Heart right ventricle (tissue), 16 donors: ENCODE results near the gene SHB. TPM values are rescaled to one million over a fixed set of nuclear protein-coding genes. Genes with fewer than 3 reads are reported as not detected.

ENCODE experiments used
- ATAC-seq, 8 donors: fragments of 200-7000 bp; cut with Tn5 transposase; one replicate each; pipeline ENCODE4 v1.9.1; 2020; ENCODE audit warnings: mild to moderate bottlenecking in 8 of 8, moderate library complexity in 8 of 8, moderate number of reproducible peaks in 1 of 8
- DNase-seq, 2 donors: peaks; one replicate each; pipeline ENCODE4 v3.0.0-alpha.2; 2020
- H3K27ac ChIP-seq, 10 donors: fragments of 200-600 bp; sonication (generic) in 2 of 10; one replicate each; pipeline versions ENCODE4 v1.5.0 to v1.8.0; 2020 to 2022; ENCODE audit warnings: mild to moderate bottlenecking in 3 of 10
- H3K27me3 ChIP-seq, 7 donors: fragments of 200-600 bp; one replicate each; pipeline ENCODE4 v1.8.0; 2021 to 2022; ENCODE audit warnings: mild to moderate bottlenecking in 2 of 7
- H3K36me3 ChIP-seq, 9 donors: fragments of 200-600 bp; sonication (generic) in 1 of 9; one replicate each; pipeline versions ENCODE4 v1.5.0 to v1.8.0; 2020 to 2022; ENCODE audit warnings: mild to moderate bottlenecking in 2 of 9
- H3K4me1 ChIP-seq, 9 donors: fragments of 200-600 bp; sonication (generic) in 1 of 9; one replicate each; pipeline versions ENCODE4 v1.5.0 to v1.8.0; 2020 to 2022; ENCODE audit warnings: mild to moderate bottlenecking in 4 of 9
- H3K4me3 ChIP-seq, 10 donors: fragments of 200-600 bp; sonication (generic) in 2 of 10; one replicate each; pipeline versions ENCODE4 v1.5.0 to v1.8.0; 2020 to 2022; ENCODE audit warnings: mild to moderate bottlenecking in 7 of 10, moderate library complexity in 2 of 10
- H3K9me3 ChIP-seq, 11 donors: fragments of 200-600 bp in 10 of 11; sonication (generic) in 2 of 11; one replicate each; pipeline versions ENCODE4 v1.5.0 to v1.8.0; 2013 to 2022; ENCODE audit warnings: mild to moderate bottlenecking in 2 of 11, control low read depth in 1 of 11, moderate library complexity in 1 of 11
- WGBS, 2 donors: extraction: QIAGEN DNeasy Blood & Tissue Kit; methylation state at CpG; one replicate each; pipeline ENCODE4 v1.1.7; 2013; ENCODE audit warnings: inconsistent platforms in 1 of 2; 5-methylcytosine and 5-hydroxymethylcytosine counted together
- intact Hi-C, 10 donors: fragments of 100-400 bp; cut with DNase I; formaldehyde crosslinking; loops; one replicate each; pipeline versions ENCODE4 v1.11.1 to v1.14.2; 2022
- polyA plus RNA-seq, 2 donors: library from polyadenylated mRNA; stranded (reverse); fragments of 200-250 nt; gene quantifications; one replicate each; pipeline ENCODE4 v1.2.3, GENCODE V29; 2013
- total RNA-seq, 10 donors: library from RNA; stranded (reverse); fragmentation: NEBNext Ultra II Directional in 3 of 10; extraction: Animal tissue kit (Norgen Biotek cat#: 25700) in 3 of 10; gene quantifications; one replicate each; pipeline versions ENCODE4 v1.2.1 to v1.2.4, GENCODE V29; 2021 to 2023
- TF ChIP-seq, protein P1 (sequence below), 9 donors: fragments of 200-600 bp; sonication (generic) in 2 of 9; IDR thresholded peaks; one replicate each; pipeline versions ENCODE4 v1.5.0 to v1.8.0; 2021 to 2022; ENCODE audit warnings: antibody characterized with exemption in 9 of 9, mild to moderate bottlenecking in 5 of 9, moderate library complexity in 1 of 9
- donor health status: Arrhythmogenic right ventricular cardiomyopathy.
- donor health status: ischemic (EF 13 %, LVEDD 7.1; RV severe dilation, severe dysfunction).
- donor health status: healthy with polysubstance abuse.
- donor health status: DM: no; HTN: yes; CAD: no.
- donor health status: DM: no; HTN: no; CAD: no.
- donor health status: ischemic (EF 25% LVEDD 6.9; RV normal size, moderate dysfunction).
- donor health status: ischemic (EF 25% LVEDD 5.7; RV mildly dilated, moderate dysfunction).
- donor health status: healthy.
- donor health status: DM: yes; HTN: yes; CAD: no.
- donor health status: Ischemic cardiomyopathy.
- donor health status: ischemic (EF 35%, LVEDD 5.7; RV mildly dilated, moderate dysfunction).
- donor health status: nonischemic (EF 11% LVEDD 7.7; RV severe dilation, severe dysfunction).
- donor health status: DM: yes; HTN: yes; CAD: no.
- donor health status: PGD.
- donor health status: ischemic (EF 29% LVEDD 5.4; RV normal size, mild dysfunction).
- donor health status: nonischemic (EF 23%, LVEDD 6.1; RV moderate dilation, normal function).

Gene SHB
- total and polyA plus RNA-seq, 12 donors, result 5.7 to 26.6 (median 18.0) TPM

DNA sequence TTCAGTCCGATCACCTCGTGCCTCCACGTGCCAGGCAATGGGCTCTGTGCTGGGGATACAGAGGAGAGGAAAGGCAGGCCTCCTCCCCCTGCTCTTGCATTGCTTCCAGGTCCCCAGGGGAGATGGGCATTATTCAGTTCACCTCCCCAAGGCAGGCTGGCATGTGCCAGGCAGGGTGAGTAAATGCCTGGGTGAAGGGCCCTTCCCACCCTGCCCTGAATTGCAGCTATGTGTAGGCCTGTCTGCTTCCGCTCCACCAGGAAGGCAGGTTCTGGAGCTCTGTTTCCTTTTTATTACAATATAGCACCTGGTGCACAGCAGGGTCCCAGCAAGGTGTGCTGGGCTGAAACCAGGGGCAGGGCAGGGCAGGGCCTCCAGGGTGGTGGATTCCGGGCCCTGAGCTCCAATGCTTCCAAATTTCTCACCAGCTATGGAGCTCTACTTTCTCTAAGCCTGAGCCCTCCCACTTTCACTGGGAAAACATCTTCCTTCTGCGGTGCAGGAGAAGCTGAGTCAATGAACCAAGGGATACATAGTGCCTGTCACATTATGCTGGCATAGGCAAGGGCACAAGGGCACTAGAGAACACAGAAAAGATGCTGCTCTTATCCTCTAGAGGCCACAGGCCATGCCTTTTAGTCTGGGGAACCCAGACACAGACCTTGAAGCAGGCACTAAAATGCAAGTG, 42.0 kb downstream of the SHB start:
- DNase-seq (no peak), ATAC-seq (peak in 1 of 8 donors; percentile 9)
- Histone ChIP-seq H3K27ac (peak overlapping the region in 8 of 10 donors; percentile 71 to 89 (median 80)), H3K27me3 (no peaks in the 10 kb centered on the region), H3K9me3 (no peaks in the 10 kb centered on the region), H3K36me3 (no peaks in the 10 kb centered on the region), H3K4me3 (no peak overlapping the region), H3K4me1 (peaks cover 35 to 80% (median 53%) of the 10 kb centered on the region in 9 donors)
- TF ChIP-seq, protein P1, sequence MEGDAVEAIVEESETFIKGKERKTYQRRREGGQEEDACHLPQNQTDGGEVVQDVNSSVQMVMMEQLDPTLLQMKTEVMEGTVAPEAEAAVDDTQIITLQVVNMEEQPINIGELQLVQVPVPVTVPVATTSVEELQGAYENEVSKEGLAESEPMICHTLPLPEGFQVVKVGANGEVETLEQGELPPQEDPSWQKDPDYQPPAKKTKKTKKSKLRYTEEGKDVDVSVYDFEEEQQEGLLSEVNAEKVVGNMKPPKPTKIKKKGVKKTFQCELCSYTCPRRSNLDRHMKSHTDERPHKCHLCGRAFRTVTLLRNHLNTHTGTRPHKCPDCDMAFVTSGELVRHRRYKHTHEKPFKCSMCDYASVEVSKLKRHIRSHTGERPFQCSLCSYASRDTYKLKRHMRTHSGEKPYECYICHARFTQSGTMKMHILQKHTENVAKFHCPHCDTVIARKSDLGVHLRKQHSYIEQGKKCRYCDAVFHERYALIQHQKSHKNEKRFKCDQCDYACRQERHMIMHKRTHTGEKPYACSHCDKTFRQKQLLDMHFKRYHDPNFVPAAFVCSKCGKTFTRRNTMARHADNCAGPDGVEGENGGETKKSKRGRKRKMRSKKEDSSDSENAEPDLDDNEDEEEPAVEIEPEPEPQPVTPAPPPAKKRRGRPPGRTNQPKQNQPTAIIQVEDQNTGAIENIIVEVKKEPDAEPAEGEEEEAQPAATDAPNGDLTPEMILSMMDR (IDR thresholded peaks at IDR 0.05), result no peak
- intact Hi-C loops, result loop anchor here in 2 of 10 donors (5.0 to 10.0 kb wide), 2 partner anchors 35 to 62 kb away; no protein-coding TSS in a partner anchor
- 79 to 90% methylated on average over 6 of the region's 6 CpGs for WGBS, 2 donors

DNA sequence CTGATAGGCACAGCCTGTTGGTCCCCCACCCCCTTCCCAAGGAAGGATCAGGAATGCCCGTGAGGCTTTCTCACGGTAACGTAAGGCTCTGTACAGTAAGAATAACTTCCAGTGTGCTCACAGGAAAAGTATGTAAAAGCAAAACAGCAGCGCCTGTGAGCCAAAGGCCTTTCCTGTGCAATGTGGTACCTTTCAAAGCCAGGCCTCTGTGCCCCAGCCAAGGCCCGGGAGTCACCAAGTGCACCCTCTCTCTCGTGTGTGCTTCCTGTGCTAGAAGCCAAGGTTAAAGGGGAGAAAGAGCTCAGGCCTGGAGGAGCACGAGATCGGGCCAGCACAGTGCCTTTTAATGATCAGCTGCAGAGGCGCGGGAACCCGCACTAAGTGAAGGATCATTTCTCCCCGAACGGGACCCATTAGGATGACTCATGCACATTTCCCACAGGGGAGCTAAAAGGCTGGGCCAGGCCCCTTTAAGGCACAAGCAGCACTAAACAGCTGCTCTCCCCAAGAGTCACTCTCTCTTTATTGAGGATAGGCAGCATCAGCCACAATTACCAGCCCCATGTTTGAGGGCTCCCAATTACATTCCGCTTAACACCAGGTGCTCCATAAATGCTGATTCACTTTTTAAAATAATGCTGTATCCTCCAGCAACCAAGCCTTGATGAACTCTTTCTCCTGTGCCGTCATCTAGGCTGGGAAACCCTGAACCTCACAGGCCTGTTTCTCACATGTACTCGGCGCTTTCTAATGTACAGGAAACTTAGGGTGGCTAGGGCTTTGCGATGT, 42.8 kb downstream of the SHB start:
- Histone ChIP-seq H3K36me3 (peaks cover 0 to 5% (median 0%) of the 10 kb centered on the region in 9 donors), H3K4me3 (peak overlapping the region in 1 of 10 donors; percentile 2), H3K27ac (peak overlapping the region; percentile 64 to 89 (median 78)), H3K27me3 (no peaks in the 10 kb centered on the region), H3K9me3 (no peaks in the 10 kb centered on the region), H3K4me1 (peaks cover 39 to 80% (median 53%) of the 10 kb centered on the region in 9 donors)
- TF ChIP-seq, protein P1 (IDR thresholded peaks at IDR 0.05), result no peak
- ATAC-seq (peak; percentile 65 to 82 (median 73)), DNase-seq (peak; percentile 35 to 59)
- WGBS, 2 donors, result 28% methylated on average over 18 of the region's 18 CpGs
- intact Hi-C loops, result loop anchor here in 2 of 10 donors (5.0 to 10.0 kb wide), 2 partner anchors 36 to 61 kb away; no protein-coding TSS in a partner anchor

DNA sequence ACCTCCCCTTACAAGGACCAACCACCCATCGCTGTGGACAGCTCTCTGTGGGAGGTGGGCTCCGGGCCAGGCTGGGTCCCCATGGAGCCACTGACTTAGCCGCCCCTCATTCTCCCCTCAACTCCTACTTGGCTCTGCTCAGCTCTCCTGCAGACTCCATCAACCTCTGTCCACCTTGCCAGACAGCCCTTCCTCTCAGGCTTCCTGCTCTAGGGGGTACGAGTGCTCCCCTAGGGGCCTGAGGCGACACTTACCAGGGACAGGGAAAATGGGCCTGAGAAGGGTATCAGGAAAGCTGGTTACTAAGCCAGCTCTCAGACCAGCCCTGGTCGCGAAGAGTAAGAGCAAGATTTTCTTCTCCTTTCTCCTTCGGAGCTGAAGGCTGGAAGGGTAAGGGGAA, 43.9 kb downstream of the SHB start:
- intact Hi-C loops, result loop anchor here in 2 of 10 donors (5.0 to 10.0 kb wide), 2 partner anchors 37 to 60 kb away; no protein-coding TSS in a partner anchor
- Histone ChIP-seq H3K27ac (peak overlapping the region in 8 of 10 donors; percentile 71 to 89 (median 80)), H3K36me3 (peaks cover 0 to 5% (median 0%) of the 10 kb centered on the region in 9 donors), H3K4me1 (peaks cover 42 to 88% (median 59%) of the 10 kb centered on the region in 9 donors), H3K27me3 (no peaks in the 10 kb centered on the region), H3K9me3 (no peaks in the 10 kb centered on the region), H3K4me3 (no peak overlapping the region)
- no peak for ATAC-seq
- DNase-seq, result no peak
- TF ChIP-seq, protein P1 (IDR thresholded peaks at IDR 0.05), result no peak
- 75 to 78% methylated on average over 8 of the region's 8 CpGs for WGBS, 2 donors

DNA sequence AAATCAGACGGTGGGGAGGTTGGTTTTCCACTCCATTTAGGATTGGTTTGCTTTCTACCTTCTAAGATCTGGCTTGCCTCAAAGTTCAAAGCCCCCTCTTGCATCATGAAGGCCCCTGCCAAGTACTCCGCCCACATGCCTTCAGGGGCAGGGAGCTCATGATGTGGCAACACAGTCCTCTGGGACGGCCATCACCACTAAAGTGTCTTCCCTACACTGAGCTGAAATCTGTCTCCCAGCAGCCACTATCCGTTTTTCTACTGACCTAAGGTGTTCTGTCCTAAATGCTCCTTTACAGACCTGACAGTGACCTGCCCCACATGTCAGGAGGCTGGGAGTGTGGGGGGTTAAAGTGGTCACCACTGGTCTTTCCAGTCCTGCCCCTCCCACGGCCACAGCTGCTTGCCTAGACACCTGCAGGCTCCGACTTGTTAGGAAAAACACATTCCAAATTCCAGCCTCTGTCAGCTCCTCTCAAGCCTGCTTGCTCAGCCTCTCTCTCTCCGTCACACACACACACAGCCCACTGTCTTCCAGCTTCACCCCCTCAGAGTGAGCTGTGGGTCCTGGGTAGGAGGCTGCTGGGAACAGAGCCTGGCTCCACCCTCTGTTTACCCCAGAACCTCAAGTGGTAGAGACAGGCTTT, 44.9 kb downstream of the SHB start:
- ATAC-seq (peak in 4 of 8 donors; percentile 12 to 31 (median 13)), DNase-seq (no peak)
- WGBS, 2 donors, result 39 to 48% methylated on average over 7 of the region's 7 CpGs
- Histone ChIP-seq H3K27ac (peak overlapping the region in 6 of 10 donors; percentile 2 to 89 (median 64)), H3K27me3 (no peaks in the 10 kb centered on the region), H3K36me3 (peaks cover 0 to 5% (median 0%) of the 10 kb centered on the region in 9 donors), H3K4me3 (no peak overlapping the region), H3K9me3 (no peaks in the 10 kb centered on the region), H3K4me1 (peaks cover 51 to 97% (median 69%) of the 10 kb centered on the region in 9 donors)
- TF ChIP-seq, protein P1 (IDR thresholded peaks at IDR 0.05), result no peak
- intact Hi-C loops, result loop anchor here in 2 of 10 donors (5.0 to 10.0 kb wide), 2 partner anchors 33 to 59 kb away; no protein-coding TSS in a partner anchor
